NCI-H2081 treated with DMSO at 0.1 percent for 48 hours (cell line): ENCODE measurements around the gene HOXD13.

ENCODE experiments used
- DNase-seq: peaks from one replicate; lab custom pipeline; 2025; lab: John Stamatoyannopoulos, UW

Gene HOXD13

GRCh38 chr2:176081376-176081836 lies 11.1 kb upstream of the HOXD13 start:
- DNase-seq, result no peak

GRCh38 chr2:176081837-176082524 lies 10.5 kb upstream of the HOXD13 start:
- DNase-seq, result no peak

GRCh38 chr2:176082525-176082823 lies 10.0 kb upstream of the HOXD13 start:
- no peak for DNase-seq

GRCh38 chr2:176082824-176083751 lies 9.4 kb upstream of the HOXD13 start:
- DNase-seq, result no peak

- no peak for DNase-seq
Observed at GRCh38 chr2:176083796-176084261, 8.7 kb upstream of the HOXD13 start, which contains the start of gene EVX2. Gene EVX2, minus strand, starts transcription at chr2:176083962. Its CDS starts 186 bp downstream, at chr2:176083776.

GRCh38 chr2:176084611-176085119 lies 7.9 kb upstream of the HOXD13 start:
- no peak for DNase-seq

GRCh38 chr2:176085120-176085788 lies 7.3 kb upstream of the HOXD13 start:
- DNase-seq, result no peak

GRCh38 chr2:176085861-176086771 lies 6.4 kb upstream of the HOXD13 start:
- DNase-seq, result no peak

GRCh38 chr2:176087330-176088047 lies 5.0 kb upstream of the HOXD13 start:
- DNase-seq, result no peak

- DNase-seq, result no peak
Observed at GRCh38 chr2:176088048-176088936, 4.2 kb upstream of the HOXD13 start.

- no peak for DNase-seq
Observed at GRCh38 chr2:176088937-176089842, 3.3 kb upstream of the HOXD13 start.

GRCh38 chr2:176089843-176090395 lies 2.6 kb upstream of the HOXD13 start:
- no peak for DNase-seq

GRCh38 chr2:176090862-176091261 lies 1.7 kb upstream of the HOXD13 start:
- DNase-seq, result no peak

GRCh38 chr2:176091329-176092258 lies 927 bp upstream of the HOXD13 start:
- no peak for DNase-seq

- DNase-seq, result no peak
Observed at GRCh38 chr2:176093145-176093897, 800 bp downstream of the HOXD13 start.

- no peak for DNase-seq
Observed at GRCh38 chr2:176093898-176094249, 1.4 kb downstream of the HOXD13 start.
